H54 (cell line): ENCODE data around the gene CSPG4.

Experiments used
- DNase-seq: peaks from one replicate; pipeline ENCODE4 v3.0.0; 2011; ENCODE audit warnings: low spot score, mixed read lengths; ENCODE audit not compliant: insufficient read length
- FAIRE-seq: peaks from 3 replicates; lab custom pipeline; 2011; peaks lifted over from hg19 to GRCh38; lab: Jason Lieb, UNC
- POLR2A ChIP-seq: IDR thresholded peaks from 2 replicates; pipeline ENCODE4 v1.6.1; 2011; ENCODE audit warnings: low read depth, mild to moderate bottlenecking, low read length

Gene CSPG4

DNA sequence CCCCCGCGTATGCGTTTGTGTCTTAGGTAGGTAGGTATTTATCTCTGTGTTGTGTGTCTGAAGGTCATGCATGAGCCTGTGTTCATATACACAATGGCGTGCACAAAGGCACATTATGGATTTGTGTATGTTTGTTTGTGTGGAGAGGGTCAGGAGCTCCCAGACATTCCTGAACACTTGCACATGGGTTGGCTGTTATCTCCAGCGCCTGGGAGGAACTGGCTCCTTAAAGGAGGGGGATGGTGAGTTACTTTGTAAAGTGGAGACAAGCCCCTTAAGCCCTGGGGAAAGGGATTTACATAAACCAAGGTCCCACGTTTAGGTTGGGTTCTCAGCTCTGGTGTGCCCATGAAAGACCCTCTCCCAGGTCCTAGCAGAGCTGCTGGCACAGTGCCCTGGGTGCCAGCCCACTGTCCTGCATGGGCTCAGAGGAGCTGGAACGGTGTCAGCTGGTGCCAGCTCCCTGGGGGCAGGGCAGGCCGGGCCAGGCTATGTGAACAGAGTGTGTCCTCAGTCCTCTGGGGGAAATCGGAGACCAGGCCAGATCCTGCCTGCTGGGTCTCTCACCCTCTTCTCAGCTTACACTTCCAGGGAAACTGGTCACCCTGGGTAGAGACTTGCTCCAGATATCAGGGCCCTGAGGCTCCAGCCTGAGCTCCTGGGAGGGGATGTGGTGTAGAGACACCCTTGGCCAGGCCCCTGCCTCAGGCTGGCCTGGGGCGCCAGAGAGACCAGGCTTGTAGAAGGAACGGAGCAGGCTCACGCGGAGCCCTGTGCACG lies 39.8 kb downstream of the CSPG4 start:
- DNase-seq = no peak
- no peak for FAIRE-seq
- no peak for TF ChIP-seq POLR2A

DNA sequence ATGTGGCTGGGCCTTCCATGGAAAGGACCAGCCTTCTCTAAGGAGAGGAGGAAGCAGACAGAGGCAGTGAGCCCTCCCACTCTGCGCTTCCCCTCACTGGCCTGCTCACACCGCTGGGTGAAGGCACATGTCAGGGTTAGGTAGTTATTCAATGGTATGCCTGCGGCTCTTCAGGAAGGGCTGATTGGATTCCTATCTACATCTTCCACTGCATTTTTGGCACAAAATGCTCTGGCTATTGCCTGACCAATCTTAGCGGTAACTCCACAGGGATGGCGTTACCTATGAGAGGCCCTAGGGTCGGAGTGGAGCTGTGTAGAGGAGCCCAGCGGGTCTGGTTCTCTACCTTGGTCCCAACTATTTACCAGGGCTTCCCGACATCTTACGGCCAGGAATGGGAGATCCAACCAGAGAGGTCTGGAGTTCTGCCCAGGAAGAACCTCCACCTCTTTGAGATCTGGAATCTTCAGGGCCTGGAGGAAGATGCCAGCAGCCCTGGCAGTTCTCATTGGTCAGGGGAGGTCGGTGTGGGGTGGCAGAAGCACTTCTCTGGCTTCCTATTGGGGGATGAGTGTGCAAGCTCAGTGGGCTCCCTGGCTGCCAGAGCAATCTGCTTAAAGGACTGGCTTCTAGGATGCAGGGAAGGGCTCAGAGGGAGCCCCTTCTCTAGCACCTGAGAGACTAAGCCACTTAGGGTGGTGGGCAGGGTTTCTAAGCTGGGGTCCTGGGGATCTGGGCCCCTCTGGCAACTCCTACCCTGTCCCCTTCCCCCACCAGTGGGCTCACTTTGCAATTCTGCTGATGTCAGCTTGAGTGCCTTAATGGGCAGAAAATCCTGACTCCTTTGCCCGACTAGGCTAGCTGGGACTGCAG lies 40.7 kb downstream of the CSPG4 start:
- DNase-seq = no peak
- FAIRE-seq = no peak
- TF ChIP-seq POLR2A = no peak

DNA sequence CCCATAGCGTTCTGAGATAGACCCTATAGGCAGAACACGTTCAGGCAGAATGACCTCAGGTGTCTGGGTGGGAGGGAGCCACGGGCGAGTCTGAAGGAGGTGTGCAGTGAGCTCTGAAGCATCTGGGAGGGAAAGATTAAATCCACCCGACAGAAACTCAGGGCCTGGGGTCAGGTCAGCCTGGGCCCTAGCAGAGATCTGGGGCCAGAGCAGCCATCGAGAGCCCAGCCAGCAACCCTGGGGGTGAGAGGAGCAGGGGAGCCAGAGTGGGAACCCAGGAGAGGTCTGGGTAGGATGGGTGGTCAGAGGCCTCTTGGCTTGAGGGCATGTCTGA lies 42.8 kb downstream of the CSPG4 start:
- no peak for FAIRE-seq
- DNase-seq = no peak
- TF ChIP-seq POLR2A = no peak

DNA sequence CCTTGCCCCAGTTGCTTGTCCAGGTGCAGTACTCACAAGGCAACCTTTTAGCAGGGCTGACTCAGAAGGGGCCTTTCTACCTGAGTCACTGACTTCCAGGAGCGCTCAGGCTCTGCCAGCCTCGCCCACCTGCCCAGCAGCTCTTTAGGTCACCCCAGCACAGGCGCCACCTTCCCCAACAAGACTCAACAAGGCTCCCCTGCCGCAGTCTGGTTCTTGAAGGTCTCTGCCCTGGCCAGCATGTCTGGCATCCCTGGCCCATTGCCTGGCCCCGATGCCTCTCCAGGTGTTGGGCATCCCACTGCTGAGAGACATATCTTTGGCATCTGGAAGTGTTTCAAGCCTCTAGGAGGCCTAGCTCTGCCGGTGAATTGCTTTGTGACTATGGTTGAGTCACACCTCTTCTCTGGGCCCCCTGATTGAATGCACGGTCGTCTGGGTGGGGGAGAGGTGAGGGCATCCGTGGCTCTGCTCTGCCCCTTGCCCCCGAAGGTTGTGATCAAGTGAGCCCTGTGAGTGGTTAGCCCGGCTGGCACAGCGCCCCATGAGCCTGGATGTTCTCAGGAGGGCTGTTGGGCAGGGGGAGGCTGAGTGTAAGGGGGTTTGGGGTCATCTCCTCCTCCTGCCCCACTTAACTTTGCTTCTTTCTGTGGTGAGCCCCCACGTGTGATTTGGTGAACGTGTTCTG lies 43.3 kb downstream of the CSPG4 start:
- no peak for FAIRE-seq
- TF ChIP-seq POLR2A = no peak
- DNase-seq = no peak

DNA sequence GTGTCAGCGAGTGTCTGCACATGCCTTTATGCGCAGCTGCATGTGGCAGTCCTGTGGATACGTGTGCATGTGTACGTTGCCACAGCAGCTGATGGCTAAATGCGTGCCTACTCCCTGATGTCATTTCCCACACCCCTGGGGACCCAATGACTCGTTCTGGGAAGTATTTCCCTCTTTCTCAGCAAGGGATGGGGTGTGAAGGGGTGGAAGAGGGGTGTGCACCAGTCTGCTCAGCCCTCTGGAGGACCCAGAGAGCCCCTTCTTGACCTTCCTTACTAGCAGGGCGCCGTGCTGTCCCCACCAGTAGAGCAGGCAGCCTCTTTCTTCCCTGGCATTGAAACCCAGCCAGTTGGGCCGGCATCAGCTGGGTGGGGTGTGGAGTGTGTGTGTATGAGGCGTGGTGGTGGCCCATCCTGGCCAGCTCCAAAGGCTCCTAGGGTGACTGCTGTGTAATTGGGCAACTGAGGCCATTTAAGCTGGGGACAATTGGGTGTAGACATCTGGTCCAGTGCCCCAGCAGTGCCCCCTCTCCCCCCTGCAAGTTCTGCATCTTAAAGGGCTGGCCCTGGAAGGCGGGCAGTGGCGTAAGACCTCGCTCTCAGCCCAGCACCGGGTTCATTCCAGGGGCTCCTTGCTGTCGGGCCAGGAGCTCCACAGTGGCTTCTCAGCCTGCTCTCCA lies 45.7 kb downstream of the CSPG4 start:
- DNase-seq (peak; percentile 75), FAIRE-seq (peak; percentile 20)
- no peak; the same call in 1 of the 2 replicates for TF ChIP-seq POLR2A

DNA sequence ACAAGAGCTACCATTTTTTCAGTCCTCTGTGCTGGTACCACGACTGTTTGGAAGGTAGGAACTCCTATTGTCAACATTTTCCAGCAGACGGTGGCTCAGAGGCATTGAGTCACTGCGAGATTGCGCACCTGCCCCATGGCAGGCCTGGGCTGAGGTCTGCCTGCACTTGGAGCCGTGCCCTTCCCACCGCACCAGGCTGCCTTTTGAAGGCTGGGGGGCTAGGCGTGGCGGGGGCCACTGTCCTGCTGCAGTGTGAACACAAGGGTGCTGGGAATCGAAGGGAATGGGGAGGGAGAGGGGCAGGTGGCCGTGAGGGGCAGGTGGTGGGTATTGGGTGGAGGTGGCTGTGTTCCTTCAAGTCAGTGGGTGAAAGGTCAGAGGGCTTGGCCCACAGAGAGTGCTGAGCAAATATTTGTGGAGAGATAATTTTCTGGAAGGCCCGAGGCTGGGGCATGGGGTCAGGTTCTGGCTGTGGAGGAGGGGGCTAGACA lies 48.7 kb downstream of the CSPG4 start:
- no peak for TF ChIP-seq POLR2A

DNA sequence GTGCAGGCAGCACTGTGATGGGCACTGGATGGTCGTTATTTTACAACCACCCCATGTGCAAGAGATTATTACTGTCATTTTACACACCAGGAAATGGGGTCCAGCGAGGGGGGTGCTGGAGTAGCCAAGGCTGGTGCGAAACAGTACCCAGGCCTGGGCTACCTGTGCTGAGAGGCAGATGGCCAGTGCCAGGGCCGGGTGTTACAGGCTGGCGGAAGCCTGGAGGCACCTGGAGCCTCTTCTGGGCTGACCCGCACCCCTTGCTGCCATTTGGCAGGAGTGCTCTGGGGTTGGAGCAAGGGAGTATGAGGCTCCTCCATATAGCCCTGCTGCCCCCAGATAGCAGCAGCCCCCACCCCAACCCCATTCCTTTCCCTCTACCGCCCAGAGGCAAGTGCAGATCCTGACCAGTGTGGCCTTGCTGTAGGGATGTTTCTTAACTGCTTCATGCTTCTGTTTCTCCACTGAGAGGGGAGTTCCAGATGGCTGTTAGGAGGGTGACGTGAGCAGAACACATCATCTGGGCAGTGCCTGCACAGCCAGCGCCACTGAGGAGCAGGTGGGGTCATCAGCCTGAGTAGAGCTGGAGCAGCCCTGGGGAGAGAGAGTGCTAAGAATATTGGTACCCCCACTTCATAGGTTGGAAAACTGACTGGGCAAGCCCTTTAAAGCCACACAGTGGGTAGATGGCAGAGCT lies 49.7 kb downstream of the CSPG4 start:
- DNase-seq (no peak), FAIRE-seq (no peak)
- no peak for TF ChIP-seq POLR2A

More for the DNA sequence above, 48.7 kb downstream of the CSPG4 start:
- no peak for FAIRE-seq
- no peak for DNase-seq

DNA sequence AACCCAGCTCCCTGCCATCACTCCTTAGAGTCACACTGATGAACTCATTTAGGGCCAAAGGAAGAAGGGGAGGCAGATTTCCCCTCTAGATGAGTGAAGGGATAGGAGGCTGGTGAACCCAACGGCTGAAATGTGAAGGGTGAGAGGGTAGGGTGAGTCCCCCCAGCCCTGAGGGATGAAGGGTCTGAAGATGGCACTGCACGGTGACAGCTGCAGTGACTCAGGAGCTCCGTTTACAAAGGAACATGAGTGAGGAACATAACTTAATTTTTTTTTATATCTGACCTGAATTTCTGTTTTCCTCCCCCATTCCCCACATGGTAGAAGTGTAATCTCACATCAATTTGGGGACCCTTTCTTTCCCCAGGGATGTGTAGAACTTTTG lies 50.9 kb downstream of the CSPG4 start:
- DNase-seq (no peak), FAIRE-seq (no peak)
- TF ChIP-seq POLR2A = no peak

DNA sequence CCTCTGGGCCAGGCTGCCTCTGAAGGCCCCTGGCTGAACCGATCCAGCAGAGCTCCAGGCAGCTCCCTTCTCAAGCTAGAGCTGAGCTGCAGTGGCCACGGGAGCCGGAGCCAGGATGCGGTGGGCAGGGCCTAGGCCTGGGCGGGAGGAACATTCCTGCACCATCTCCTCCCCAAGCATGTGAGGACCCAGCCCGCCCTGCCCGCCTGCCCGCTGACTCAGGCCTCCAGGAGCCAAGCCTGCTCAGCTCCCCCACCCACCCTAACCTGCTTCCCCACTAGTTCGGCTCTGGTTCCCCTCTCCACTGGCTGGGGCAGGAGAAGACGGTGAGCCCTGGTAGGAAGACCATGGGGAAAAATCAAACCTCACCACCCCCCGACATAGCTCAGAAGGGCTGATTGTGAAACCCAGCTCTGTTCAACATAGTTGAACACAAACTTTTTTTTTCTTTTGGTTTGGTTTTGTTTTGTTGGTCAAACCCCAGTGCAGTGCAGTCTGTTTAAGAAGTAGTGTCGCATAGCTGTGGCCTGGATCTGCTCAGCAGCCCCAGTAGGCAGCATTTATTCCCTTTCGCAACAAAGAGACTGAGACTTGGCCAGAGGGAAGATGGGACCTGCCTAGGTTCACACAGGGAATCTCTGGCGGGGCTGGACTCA lies 51.4 kb downstream of the CSPG4 start:
- FAIRE-seq = no peak
- peak; percentile 79 for DNase-seq

DNA sequence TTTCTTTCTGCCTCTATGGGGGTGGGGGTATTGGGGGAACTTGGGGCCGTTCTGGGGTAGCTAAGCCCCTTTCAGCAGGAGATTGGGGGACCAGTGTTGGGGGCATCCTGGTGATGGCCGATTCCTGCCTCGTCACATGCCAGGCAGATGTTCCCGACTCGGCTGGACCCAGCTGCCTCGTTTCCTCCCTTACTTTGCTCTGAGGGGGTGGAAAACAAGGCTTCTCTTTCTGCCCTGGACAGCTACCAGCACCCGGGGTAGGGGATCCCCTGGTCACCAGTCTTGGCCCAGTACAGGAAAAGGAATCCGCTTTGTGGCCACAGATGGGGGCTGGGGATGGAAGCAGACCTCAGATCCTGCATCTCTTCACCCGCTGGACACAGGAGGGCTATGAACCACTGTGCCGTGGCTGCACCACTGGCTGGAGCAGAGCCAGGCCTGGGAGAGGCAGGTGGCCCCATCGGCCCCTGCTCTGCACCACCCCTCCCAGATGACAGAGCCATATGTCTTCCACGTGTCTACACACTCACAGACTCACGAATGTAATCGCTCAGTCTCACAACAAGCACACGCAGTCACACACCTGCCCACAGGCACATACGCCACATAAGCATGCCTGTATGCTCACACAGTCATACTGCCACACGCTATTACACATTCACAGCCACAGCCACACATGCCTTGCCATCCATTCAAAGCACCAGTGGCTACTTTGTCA lies 52.6 kb downstream of the CSPG4 start:
- FAIRE-seq (no peak), DNase-seq (no peak)
- TF ChIP-seq POLR2A = no peak

More for the DNA sequence above, 51.4 kb downstream of the CSPG4 start:
- peak; percentile 87 for TF ChIP-seq POLR2A

DNA sequence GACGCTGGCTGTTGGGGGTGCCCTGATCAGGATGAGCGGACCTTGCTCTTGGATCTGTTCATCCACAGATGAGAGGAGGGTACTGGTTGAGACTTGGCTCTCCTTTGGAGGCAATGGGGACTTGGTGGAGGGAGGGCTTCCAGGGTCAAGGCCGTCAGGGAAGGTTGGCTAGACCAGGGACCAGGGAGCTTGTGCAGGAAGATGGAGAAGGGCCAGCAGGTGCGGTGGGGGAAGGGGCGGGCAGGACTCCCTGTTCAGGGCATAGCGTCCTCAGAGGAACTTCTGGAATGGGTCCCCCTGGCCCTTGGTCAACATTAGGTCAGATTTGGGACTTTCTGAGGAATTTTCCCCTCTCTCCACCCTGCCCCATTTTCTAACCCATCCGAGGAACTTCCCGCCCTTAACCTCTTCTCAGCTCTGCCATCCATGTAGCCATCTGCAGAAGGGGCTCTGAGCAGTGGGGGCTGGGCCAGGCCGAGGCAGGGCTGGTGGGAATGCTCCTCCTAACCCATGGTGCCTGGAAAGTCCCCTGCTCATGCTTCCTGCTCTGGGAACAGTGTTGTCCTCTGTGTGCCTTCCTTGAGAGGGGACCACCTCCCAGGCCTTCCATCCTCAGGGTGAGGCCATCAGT lies 53.4 kb downstream of the CSPG4 start:
- FAIRE-seq (no peak), DNase-seq (no peak)
- TF ChIP-seq POLR2A = no peak

DNA sequence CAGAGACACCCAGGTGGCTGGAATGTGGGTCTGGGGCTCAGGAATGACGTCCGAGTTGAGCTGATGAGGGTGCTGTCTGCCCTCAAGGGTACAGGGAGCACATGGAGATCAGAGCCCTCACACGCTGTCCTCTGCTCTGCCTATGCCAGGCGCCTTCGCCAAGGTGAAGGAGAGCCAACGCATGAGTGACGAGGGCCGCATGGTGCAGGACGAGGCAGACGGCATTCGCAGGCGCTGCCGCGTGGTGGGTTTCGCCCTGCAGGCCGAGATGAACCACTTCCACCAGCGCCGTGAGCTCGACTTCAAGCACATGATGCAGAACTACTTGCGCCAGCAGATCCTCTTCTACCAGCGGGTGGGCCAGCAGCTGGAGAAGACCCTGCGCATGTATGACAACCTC lies 55.8 kb downstream of the CSPG4 start:
- DNase-seq = no peak
- FAIRE-seq = no peak
- no peak for TF ChIP-seq POLR2A
